ENCODE results near the gene ALLC. TPM values are rescaled to one million over a fixed set of nuclear protein-coding genes. Genes with fewer than 3 reads are reported as not detected.

Gene ALLC
- total RNA-seq, 1 donor from 2014 or later: not detected

- H3K4me1 Mint-ChIP-seq: no peaks in the 10 kb centered on the region
These were observed 16.8 kb upstream of the ALLC start for GRCh38 chr2:3641181-3641580.

DNA sequence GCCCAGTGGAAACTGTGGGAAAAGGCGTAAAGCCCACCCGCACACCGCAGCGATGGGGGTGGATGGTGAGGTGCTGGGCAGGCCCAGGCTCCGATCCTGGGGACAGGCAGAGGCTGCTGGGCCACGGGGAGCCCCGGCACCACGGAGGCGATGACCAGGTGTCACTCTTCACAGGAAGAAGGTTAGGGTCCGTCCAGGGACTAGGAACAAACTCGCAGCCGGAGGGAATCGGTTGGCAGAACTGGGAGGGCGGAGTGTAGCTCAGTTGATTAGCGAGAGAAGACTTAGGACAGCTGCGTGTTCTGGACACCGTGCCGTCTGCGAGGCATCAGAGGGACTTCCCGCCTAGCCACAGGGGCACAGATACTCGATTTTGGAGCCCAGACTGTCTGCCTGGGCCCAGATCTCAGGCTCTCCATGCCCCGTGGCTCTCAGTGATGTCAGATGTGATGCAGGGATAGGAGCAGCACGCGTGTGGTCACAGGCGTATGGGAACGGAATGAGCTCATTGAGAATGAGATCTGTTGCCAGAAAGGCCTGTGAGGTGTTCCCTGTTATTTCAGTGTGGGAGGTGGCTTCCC lies 16.1 kb upstream of the ALLC start:
- H3K36me3 Mint-ChIP-seq: no peaks in the 10 kb centered on the region
- no peak for TF ChIP-seq CTCF (IDR thresholded peaks at IDR 0.05; ENCODE audit: unreplicated experiment)
- peak in 1 of 2 experiments; percentile 30 for DNase-seq (ENCODE audit: low spot score in 2 of 2, unreplicated experiment in 2 of 2)
- H3K4me1 Mint-ChIP-seq: no peaks in the 10 kb centered on the region
- no peaks in the 10 kb centered on the region for H3K9me3 Mint-ChIP-seq
- peaks cover 38% of the 10 kb centered on the region for H3K27me3 Mint-ChIP-seq (ENCODE audit: low read depth)
- no peak overlapping the region for H3K27ac Mint-ChIP-seq
- no peak overlapping the region for H3K4me3 Mint-ChIP-seq

More at GRCh38 chr2:3641181-3641580, 16.8 kb upstream of the ALLC start:
- Mint-ChIP-seq H3K4me3 (no peak overlapping the region), H3K27me3 (ENCODE audit: low read depth) (peaks cover 37% of the 10 kb centered on the region), H3K27ac (no peak overlapping the region), H3K36me3 (no peaks in the 10 kb centered on the region), H3K9me3 (no peaks in the 10 kb centered on the region)
- DNase-seq (ENCODE audit: low spot score in 2 of 2, unreplicated experiment in 2 of 2): peak in 1 of 2 experiments; percentile 33
- no peak for TF ChIP-seq CTCF (IDR thresholded peaks at IDR 0.05; ENCODE audit: unreplicated experiment)

DNA sequence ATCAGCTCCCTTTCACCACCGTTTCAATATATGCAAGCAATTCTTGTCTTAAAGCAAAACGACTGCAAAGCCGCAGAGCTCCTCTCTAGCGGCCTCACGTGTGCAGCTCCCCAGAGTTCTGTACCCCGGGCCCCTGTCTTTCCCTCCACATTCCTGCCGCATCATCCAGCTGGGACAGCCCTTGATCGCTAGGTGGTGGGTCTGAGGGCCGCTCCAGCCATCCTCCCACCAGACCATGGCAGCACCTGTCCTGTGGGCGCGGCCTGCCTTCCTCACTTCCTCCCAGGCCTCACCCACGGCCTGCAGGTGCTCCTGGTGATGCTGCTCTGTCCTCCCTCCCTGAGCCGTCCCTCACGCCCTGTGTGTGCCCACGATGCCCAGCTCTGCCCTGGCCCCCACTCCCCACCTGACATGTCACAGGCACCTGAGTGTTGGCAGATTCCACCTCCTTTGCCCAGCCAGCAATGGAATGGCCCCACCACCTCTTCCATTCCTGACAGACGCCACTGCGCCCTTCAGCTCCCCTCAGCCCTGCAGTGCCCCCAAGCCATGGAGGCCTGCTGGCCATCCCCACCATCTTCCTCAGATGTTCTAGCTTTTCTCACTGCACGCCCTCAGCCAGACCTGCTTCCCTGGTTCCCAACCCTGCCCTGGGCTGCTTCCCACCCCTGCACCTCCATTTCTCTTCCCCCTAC lies 15.3 kb upstream of the ALLC start:
- peak in 1 of 2 experiments; percentile 28 for DNase-seq (ENCODE audit: low spot score in 2 of 2, unreplicated experiment in 2 of 2)
- H3K27me3 Mint-ChIP-seq (ENCODE audit: low read depth): peaks cover 36% of the 10 kb centered on the region

DNA sequence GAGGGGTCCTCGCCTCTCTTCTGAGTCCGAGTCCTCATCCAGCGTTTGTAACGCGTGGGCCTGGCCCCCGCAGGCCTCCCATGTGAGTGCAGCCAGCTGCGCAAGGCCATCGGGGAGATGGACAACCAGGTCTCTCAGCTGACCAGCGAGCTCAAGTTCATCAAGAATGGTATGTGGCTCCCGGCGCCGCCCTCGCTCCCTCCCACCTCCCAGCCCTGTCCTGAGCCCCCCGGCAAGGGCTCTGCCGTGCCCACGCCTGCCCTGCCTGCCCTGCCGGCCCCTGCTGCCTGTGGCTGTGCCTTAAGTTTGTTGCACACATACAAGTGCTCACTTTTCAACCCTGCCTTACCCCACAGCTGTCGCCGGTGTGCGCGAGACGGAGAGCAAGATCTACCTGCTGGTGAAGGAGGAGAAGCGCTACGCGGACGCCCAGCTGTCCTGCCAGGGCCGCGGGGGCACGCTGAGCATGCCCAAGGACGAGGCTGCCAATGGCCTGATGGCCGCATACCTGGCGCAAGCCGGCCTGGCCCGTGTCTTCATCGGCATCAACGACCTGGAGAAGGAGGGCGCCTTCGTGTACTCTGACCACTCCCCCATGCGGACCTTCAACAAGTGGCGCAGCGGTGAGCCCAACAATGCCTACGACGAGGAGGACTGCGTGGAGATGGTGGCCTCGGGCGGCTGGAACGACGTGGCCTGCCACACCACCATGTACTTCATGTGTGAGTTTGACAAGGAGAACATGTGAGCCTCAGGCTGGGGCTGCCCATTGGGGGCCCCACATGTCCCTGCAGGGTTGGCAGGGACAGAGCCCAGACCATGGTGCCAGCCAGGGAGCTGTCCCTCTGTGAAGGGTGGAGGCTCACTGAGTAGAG lies 14.4 kb upstream of the ALLC start:
- H3K4me3 Mint-ChIP-seq: no peak overlapping the region
- no peaks in the 10 kb centered on the region for H3K9me3 Mint-ChIP-seq
- no peak overlapping the region for H3K27ac Mint-ChIP-seq
- H3K27me3 Mint-ChIP-seq (ENCODE audit: low read depth): peaks cover 38% of the 10 kb centered on the region
- H3K36me3 Mint-ChIP-seq: no peaks in the 10 kb centered on the region
- TF ChIP-seq CTCF (IDR thresholded peaks at IDR 0.05; ENCODE audit: unreplicated experiment): no peak
- H3K4me1 Mint-ChIP-seq: no peaks in the 10 kb centered on the region
- DNase-seq (ENCODE audit: low spot score in 2 of 2, unreplicated experiment in 2 of 2): no peak

More for the DNA sequence above, 15.3 kb upstream of the ALLC start:
- Mint-ChIP-seq H3K4me3 (no peak overlapping the region), H3K36me3 (no peaks in the 10 kb centered on the region), H3K27ac (no peak overlapping the region), H3K4me1 (no peaks in the 10 kb centered on the region), H3K9me3 (no peaks in the 10 kb centered on the region)
- TF ChIP-seq CTCF (IDR thresholded peaks at IDR 0.05; ENCODE audit: unreplicated experiment): no peak

GRCh38 chr2:3644246-3644525 lies 13.8 kb upstream of the ALLC start:
- H3K27me3 Mint-ChIP-seq (ENCODE audit: low read depth): peaks cover 37% of the 10 kb centered on the region
- H3K27ac Mint-ChIP-seq: no peak overlapping the region
- no peaks in the 10 kb centered on the region for H3K36me3 Mint-ChIP-seq
- H3K4me3 Mint-ChIP-seq: no peak overlapping the region
- no peak for DNase-seq (ENCODE audit: low spot score in 2 of 2, unreplicated experiment in 2 of 2)
- H3K9me3 Mint-ChIP-seq: no peaks in the 10 kb centered on the region
- no peak for TF ChIP-seq CTCF (IDR thresholded peaks at IDR 0.05; ENCODE audit: unreplicated experiment)
- H3K4me1 Mint-ChIP-seq: no peaks in the 10 kb centered on the region
